ENCODE results near the gene CDH23.

The CDH23 gene

DNA sequence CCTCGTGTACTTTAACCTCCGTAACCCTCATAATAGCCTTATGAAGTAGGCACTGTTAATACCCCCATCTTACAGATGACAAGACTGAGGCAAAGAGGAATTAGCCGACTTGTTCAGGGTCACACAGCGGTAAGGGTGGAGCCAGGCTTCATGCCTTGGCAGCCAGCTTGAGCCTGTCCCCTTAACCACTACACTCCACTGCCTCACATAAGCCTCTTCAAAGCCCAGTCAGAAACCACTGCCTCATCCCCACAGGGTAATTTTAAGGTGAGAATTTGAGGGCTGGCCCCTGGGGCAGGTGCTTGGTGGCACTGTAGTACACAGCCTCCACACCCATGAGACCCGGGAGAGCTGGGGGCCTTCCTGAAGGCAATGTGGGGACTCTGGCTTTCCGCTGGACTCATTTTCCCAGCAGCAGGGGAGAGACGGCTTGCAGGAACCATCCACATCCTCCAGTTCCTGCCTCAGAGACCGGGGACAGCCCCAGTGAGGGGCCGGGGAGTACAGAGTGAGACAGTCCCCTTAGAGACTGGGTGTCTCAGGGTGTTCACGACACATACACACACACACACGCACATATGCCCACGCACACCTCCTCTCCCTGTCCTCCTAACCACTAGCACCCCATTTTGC, 330.5 kb downstream of the CDH23 start:
- Histone ChIP-seq H3K9ac (ENCODE audit: low read depth in 1 of 2, low read length in 2 of 2) (peak overlapping the region; percentile 26 to 72), H3K4me1 (ENCODE audit: control insufficient read depth in 2 of 2, insufficient read depth in 2 of 2, low read length in 2 of 2) (peaks cover 44% of the 10 kb centered on the region in 2 donors), H3K9me3 (ENCODE audit: control insufficient read depth in 2 of 2, low read length in 2 of 2) (no peaks in the 10 kb centered on the region), H3K36me3 (ENCODE audit: control insufficient read depth in 2 of 2, insufficient read depth in 2 of 2, low read length in 2 of 2) (no peaks in the 10 kb centered on the region), H3K27me3 (ENCODE audit: control insufficient read depth in 2 of 2, insufficient read depth in 2 of 2, low read length in 2 of 2) (no peaks in the 10 kb centered on the region), H3K4me3 (ENCODE audit: low read length in 2 of 2) (peak overlapping the region; percentile 46 to 48), H3K27ac (ENCODE audit: low read depth in 2 of 2, low read length in 2 of 2) (peak overlapping the region; percentile 95 to 98)

DNA sequence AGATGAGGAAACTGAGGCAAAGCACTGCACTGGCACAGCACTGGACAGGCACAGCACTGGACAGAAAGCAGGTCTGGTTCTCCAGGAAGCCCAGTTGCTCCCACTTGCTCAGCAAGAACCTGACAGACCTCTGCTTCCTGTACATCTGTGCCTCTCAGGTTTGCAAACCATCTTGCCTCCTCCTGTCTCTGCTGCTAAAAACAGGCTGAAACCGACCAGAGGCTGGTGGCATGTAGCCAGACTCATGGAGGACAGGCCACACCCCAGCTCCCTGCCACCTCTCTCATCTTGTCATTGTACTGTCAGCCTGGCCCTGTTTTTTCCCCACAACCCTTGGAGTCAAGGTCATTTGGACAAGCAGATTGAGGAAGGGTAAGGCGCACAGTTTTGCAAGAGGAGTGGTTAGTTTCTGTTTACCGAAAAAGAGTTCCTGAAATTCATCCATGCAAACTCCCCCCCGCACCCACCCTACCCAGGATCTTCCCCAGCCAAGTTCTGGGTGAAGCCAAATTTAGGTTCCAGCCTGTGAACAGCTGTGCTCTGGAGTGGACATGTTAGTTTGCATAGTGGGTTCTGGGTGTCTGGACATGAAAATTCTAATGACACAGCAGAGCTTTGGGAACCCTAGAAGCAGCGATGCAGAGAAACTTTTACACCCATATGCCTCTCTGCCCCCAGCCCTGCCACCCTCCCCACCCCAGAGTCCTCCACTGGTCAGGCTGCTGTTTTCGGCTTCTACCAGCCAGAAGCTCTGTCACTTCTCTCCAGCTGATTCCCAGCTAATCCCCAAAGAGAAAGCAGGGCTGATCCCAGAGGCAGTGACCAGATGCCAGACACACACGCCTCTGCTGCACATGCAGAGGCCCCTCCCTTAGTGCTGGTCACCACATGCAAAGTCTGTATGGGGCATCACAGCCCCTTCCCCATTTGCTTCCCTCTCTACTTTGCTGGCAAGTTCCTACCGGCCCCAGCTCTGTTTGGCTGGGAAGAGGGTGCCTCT, 331.3 kb downstream of the CDH23 start:
- H3K4me3 ChIP-seq (ENCODE audit: low read length in 2 of 2), result peak overlapping the region; percentile 46 to 48

DNA sequence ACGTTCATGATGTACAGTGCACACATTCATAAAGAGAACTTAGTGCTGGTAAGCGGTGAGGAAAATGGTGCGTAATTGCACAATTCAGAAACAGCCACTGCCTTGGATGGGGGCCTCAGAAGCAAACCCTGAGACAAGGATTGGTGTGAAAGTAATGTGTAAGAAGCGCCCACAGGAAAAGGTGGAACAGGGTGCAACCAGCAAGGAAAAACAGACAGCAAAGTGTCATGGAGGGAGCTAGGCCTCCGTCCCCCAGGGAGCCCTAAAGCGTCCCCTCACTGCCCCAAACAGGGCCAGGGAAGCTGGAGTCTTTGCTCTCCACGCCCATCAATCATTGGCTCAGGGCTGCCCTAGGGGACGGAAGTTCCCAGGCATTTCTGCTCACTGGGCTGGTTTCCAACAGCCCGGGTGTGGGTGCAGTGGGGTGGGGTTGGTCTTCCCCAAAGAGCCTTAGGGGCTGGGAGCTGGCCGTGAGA, 332.5 kb downstream of the CDH23 start:
- Histone ChIP-seq H3K27me3 (ENCODE audit: control insufficient read depth in 2 of 2, insufficient read depth in 2 of 2, low read length in 2 of 2) (no peaks in the 10 kb centered on the region), H3K4me3 (ENCODE audit: low read length in 2 of 2) (peak overlapping the region in 1 of 2 donors; percentile 38), H3K4me1 (ENCODE audit: control insufficient read depth in 2 of 2, insufficient read depth in 2 of 2, low read length in 2 of 2) (peaks cover 44% of the 10 kb centered on the region in 2 donors), H3K9ac (ENCODE audit: low read depth in 1 of 2, low read length in 2 of 2) (peak overlapping the region; percentile 18 to 38), H3K9me3 (ENCODE audit: control insufficient read depth in 2 of 2, low read length in 2 of 2) (no peaks in the 10 kb centered on the region), H3K36me3 (ENCODE audit: control insufficient read depth in 2 of 2, insufficient read depth in 2 of 2, low read length in 2 of 2) (no peaks in the 10 kb centered on the region), H3K27ac (ENCODE audit: low read depth in 2 of 2, low read length in 2 of 2) (peak overlapping the region; percentile 95 to 98)

More for the DNA sequence above, 331.3 kb downstream of the CDH23 start:
- H3K9ac ChIP-seq (ENCODE audit: low read depth in 1 of 2, low read length in 2 of 2), result peak overlapping the region; percentile 26 to 72
- peak overlapping the region; percentile 95 to 98 for H3K27ac ChIP-seq (ENCODE audit: low read depth in 2 of 2, low read length in 2 of 2)
- H3K36me3 ChIP-seq (ENCODE audit: control insufficient read depth in 2 of 2, insufficient read depth in 2 of 2, low read length in 2 of 2), result no peaks in the 10 kb centered on the region
- no peaks in the 10 kb centered on the region for H3K9me3 ChIP-seq (ENCODE audit: control insufficient read depth in 2 of 2, low read length in 2 of 2)
- peaks cover 44% of the 10 kb centered on the region in 2 donors for H3K4me1 ChIP-seq (ENCODE audit: control insufficient read depth in 2 of 2, insufficient read depth in 2 of 2, low read length in 2 of 2)
- no peaks in the 10 kb centered on the region for H3K27me3 ChIP-seq (ENCODE audit: control insufficient read depth in 2 of 2, insufficient read depth in 2 of 2, low read length in 2 of 2)

- no peaks in the 10 kb centered on the region for H3K9me3 ChIP-seq (ENCODE audit: control insufficient read depth in 2 of 2, low read length in 2 of 2)
- H3K27ac ChIP-seq (ENCODE audit: low read depth in 2 of 2, low read length in 2 of 2), result no peak overlapping the region
- no peaks in the 10 kb centered on the region for H3K36me3 ChIP-seq (ENCODE audit: control insufficient read depth in 2 of 2, insufficient read depth in 2 of 2, low read length in 2 of 2)
- H3K4me3 ChIP-seq (ENCODE audit: low read length in 2 of 2), result no peak overlapping the region
- H3K9ac ChIP-seq (ENCODE audit: low read depth in 1 of 2, low read length in 2 of 2), result no peak overlapping the region
- H3K4me1 ChIP-seq (ENCODE audit: control insufficient read depth in 2 of 2, insufficient read depth in 2 of 2, low read length in 2 of 2), result peaks cover 47 to 54% of the 10 kb centered on the region in 2 donors
- H3K27me3 ChIP-seq (ENCODE audit: control insufficient read depth in 2 of 2, insufficient read depth in 2 of 2, low read length in 2 of 2), result no peaks in the 10 kb centered on the region
Observed at GRCh38 chr10:71731791-71732190, 335.1 kb downstream of the CDH23 start.

- H3K4me3 ChIP-seq (ENCODE audit: low read length in 2 of 2), result no peak overlapping the region
- no peaks in the 10 kb centered on the region for H3K27me3 ChIP-seq (ENCODE audit: control insufficient read depth in 2 of 2, insufficient read depth in 2 of 2, low read length in 2 of 2)
- no peaks in the 10 kb centered on the region for H3K9me3 ChIP-seq (ENCODE audit: control insufficient read depth in 2 of 2, low read length in 2 of 2)
- peaks cover 34 to 42% of the 10 kb centered on the region in 2 donors for H3K4me1 ChIP-seq (ENCODE audit: control insufficient read depth in 2 of 2, insufficient read depth in 2 of 2, low read length in 2 of 2)
- no peak overlapping the region for H3K9ac ChIP-seq (ENCODE audit: low read depth in 1 of 2, low read length in 2 of 2)
- peak overlapping the region in 1 of 2 donors; percentile 92 for H3K27ac ChIP-seq (ENCODE audit: low read depth in 2 of 2, low read length in 2 of 2)
- no peaks in the 10 kb centered on the region for H3K36me3 ChIP-seq (ENCODE audit: control insufficient read depth in 2 of 2, insufficient read depth in 2 of 2, low read length in 2 of 2)
Observed at GRCh38 chr10:71734797-71735196, 338.1 kb downstream of the CDH23 start.

- Histone ChIP-seq H3K4me1 (ENCODE audit: control insufficient read depth in 2 of 2, insufficient read depth in 2 of 2, low read length in 2 of 2) (peaks cover 30 to 45% of the 10 kb centered on the region in 2 donors), H3K27me3 (ENCODE audit: control insufficient read depth in 2 of 2, insufficient read depth in 2 of 2, low read length in 2 of 2) (no peaks in the 10 kb centered on the region), H3K4me3 (ENCODE audit: low read length in 2 of 2) (peak overlapping the region; percentile 13 to 26), H3K9ac (ENCODE audit: low read depth in 1 of 2, low read length in 2 of 2) (peak overlapping the region; percentile 41 to 54), H3K9me3 (ENCODE audit: control insufficient read depth in 2 of 2, low read length in 2 of 2) (no peaks in the 10 kb centered on the region), H3K27ac (ENCODE audit: low read depth in 2 of 2, low read length in 2 of 2) (peak overlapping the region; percentile 86 to 92), H3K36me3 (ENCODE audit: control insufficient read depth in 2 of 2, insufficient read depth in 2 of 2, low read length in 2 of 2) (no peaks in the 10 kb centered on the region)
Observed at GRCh38 chr10:71735709-71736569, 339.2 kb downstream of the CDH23 start.

DNA sequence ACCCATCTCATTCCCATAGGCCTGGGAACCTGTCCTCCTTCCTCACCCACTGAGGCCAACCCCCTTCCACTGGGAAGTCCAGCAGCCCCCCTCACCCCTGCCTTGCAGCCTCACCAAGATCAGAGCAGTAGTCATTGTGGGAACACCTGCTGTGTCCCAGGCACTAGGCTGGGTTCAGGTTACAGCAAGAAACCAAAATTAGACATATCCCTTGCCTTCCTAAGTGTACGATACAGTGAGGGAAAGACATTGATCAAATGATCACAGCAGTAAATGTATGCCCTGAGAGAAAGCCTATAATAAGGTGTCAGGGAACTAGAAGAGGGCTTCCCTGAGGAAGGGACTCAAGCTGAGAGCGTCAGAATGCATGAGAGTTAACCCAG, 339.8 kb downstream of the CDH23 start:
- H3K4me1 ChIP-seq (ENCODE audit: control insufficient read depth in 2 of 2, insufficient read depth in 2 of 2, low read length in 2 of 2), result peaks cover 30 to 45% of the 10 kb centered on the region in 2 donors
- H3K4me3 ChIP-seq (ENCODE audit: low read length in 2 of 2), result peak overlapping the region in 1 of 2 donors; percentile 26
- H3K9me3 ChIP-seq (ENCODE audit: control insufficient read depth in 2 of 2, low read length in 2 of 2), result no peaks in the 10 kb centered on the region
- H3K9ac ChIP-seq (ENCODE audit: low read depth in 1 of 2, low read length in 2 of 2), result peak overlapping the region; percentile 7 to 54
- H3K36me3 ChIP-seq (ENCODE audit: control insufficient read depth in 2 of 2, insufficient read depth in 2 of 2, low read length in 2 of 2), result no peaks in the 10 kb centered on the region
- no peaks in the 10 kb centered on the region for H3K27me3 ChIP-seq (ENCODE audit: control insufficient read depth in 2 of 2, insufficient read depth in 2 of 2, low read length in 2 of 2)
- H3K27ac ChIP-seq (ENCODE audit: low read depth in 2 of 2, low read length in 2 of 2), result peak overlapping the region; percentile 86 to 92

GRCh38 chr10:71737001-71737833, 340.5 kb downstream of the CDH23 start:
- H3K4me3 ChIP-seq (ENCODE audit: low read length in 2 of 2), result peak overlapping the region in 1 of 2 donors; percentile 3
- H3K4me1 ChIP-seq (ENCODE audit: control insufficient read depth in 2 of 2, insufficient read depth in 2 of 2, low read length in 2 of 2), result peaks cover 30 to 45% of the 10 kb centered on the region in 2 donors
- peak overlapping the region; percentile 44 to 54 for H3K9ac ChIP-seq (ENCODE audit: low read depth in 1 of 2, low read length in 2 of 2)
- peak overlapping the region; percentile 86 to 92 for H3K27ac ChIP-seq (ENCODE audit: low read depth in 2 of 2, low read length in 2 of 2)
- H3K9me3 ChIP-seq (ENCODE audit: control insufficient read depth in 2 of 2, low read length in 2 of 2), result no peaks in the 10 kb centered on the region
- H3K36me3 ChIP-seq (ENCODE audit: control insufficient read depth in 2 of 2, insufficient read depth in 2 of 2, low read length in 2 of 2), result no peaks in the 10 kb centered on the region
- H3K27me3 ChIP-seq (ENCODE audit: control insufficient read depth in 2 of 2, insufficient read depth in 2 of 2, low read length in 2 of 2), result no peaks in the 10 kb centered on the region

DNA sequence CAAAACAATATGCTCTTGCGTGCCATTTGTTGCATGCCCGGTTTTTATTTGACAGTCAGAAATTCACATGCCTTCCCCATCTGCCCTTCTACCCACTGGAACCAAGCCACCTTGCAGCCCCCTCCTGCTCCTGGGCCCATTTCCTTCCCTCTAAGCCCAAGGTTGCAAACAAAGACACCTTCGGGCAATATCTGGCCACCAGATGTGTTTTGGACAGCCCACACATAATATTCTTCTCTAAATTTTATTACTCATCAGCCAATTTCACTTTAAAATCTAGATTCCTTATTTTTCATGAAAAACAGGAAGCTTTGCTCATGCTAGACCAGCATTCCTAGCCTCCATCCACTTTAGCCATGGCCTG, 341.1 kb downstream of the CDH23 start:
- Histone ChIP-seq H3K9ac (ENCODE audit: low read depth in 1 of 2, low read length in 2 of 2) (peak overlapping the region in 1 of 2 donors; percentile 54), H3K9me3 (ENCODE audit: control insufficient read depth in 2 of 2, low read length in 2 of 2) (no peaks in the 10 kb centered on the region), H3K4me1 (ENCODE audit: control insufficient read depth in 2 of 2, insufficient read depth in 2 of 2, low read length in 2 of 2) (peaks cover 30 to 45% of the 10 kb centered on the region in 2 donors), H3K36me3 (ENCODE audit: control insufficient read depth in 2 of 2, insufficient read depth in 2 of 2, low read length in 2 of 2) (no peaks in the 10 kb centered on the region), H3K4me3 (ENCODE audit: low read length in 2 of 2) (no peak overlapping the region), H3K27ac (ENCODE audit: low read depth in 2 of 2, low read length in 2 of 2) (peak overlapping the region; percentile 86 to 92), H3K27me3 (ENCODE audit: control insufficient read depth in 2 of 2, insufficient read depth in 2 of 2, low read length in 2 of 2) (no peaks in the 10 kb centered on the region)
